Renal cortex interstitium (tissue), 11 donors: ENCODE measurements around the gene EFNA4. TPM values are rescaled to one million over a fixed set of nuclear protein-coding genes. Genes with fewer than 3 reads are reported as not detected.
"Not testable (repeated sequence)": the region's sequence is repeated elsewhere in the genome, so short reads cannot be mapped to it uniquely, and the experiment has no call there.

ENCODE experiments used
- DNase-seq, 11 donors: peaks; one replicate each; pipeline ENCODE4 v3.0.0-alpha.2; 2013; ENCODE audit warnings: low read depth in 9 of 11, low spot score in 4 of 11; ENCODE audit errors: extremely low read depth in 1 of 11
- polyA plus RNA-seq, 3 donors: library from polyadenylated mRNA; unstranded; fragments of 120-200 nt; gene quantifications; one replicate each; pipeline ENCODE4 v1.2.1, GENCODE V29; 2013; ENCODE audit not compliant: insufficient read length in 3 of 3

EFNA4 gene
- polyA plus RNA-seq, 3 donors = 18.5 to 21.2 (median 19.1) TPM

DNA sequence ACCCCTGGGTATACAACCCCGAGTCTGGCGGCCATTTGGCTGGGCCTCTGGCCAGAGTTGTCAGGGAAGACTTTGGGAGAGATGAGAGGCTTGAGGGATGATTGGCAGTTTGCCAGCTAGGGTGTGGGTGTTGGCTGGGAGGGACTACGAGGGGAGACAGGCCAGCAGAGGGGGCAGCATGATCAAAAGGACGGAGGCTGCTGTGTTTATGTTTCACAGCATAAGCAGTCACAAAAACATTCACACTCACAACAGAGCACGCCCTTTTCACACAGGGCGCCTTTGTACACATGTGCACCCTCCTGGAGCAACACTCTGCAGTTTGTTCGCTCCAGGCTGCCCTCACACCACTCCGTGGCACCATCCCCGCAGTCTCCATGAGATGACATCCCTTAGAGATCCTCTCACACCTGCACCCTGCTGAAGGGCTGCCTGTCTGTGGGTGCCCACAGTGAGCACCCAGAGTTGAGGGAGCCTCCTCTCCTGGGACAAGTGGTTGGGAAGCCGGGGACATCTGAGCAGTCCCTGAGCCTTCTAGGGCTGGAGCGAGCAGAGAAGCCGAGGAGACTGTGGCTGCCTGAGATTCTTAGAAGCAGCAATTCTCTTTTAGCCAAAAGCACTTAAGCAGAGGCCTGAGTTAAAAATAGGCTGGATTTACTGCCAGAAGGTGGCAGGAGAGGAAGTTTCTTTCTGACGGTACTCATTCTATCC, 30.5 kb downstream of the EFNA4 start:
- DNase-seq = no peak

- no peak for DNase-seq
These were observed 31.0 kb downstream of the EFNA4 start for GRCh38 chr1:155094622-155094948.

DNA sequence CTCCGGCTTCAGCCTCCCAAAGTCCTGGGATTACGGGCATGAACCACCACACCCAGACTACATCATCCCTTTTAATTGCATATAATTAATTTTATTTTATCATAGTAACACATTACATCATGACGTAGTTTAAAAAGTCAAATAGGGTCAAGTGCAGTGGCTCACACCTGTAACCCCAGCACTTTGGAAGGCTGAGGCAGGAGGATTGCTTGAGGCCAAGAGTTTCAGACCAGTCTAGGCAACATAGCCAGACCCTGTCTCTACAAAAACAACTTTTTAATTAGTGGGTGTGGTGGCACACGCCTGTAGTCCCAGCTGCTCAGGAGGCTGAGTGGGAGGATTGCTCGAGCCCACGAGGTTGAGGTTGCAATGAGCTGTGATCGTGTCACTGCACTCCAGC, 35.8 kb downstream of the EFNA4 start:
- no peak for DNase-seq

DNA sequence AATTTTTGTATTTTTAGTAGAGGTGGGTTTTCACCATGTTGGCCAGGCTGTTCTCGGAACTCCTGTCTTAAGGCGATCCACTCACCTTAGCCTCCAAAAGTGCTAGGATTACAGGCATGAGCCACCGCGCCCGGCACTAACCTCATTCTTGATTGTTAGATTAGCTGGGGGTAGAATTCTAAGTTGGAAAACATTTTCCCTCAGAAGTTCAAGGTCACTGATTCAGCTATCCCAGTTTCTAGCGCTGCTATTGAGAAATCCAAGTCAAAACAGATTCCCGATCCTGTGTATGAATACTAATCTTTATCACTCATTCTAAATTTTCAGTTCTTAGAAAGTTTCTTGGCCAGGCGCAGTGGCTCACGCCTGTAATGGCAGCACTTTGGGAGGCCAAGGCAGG, 39.8 kb downstream of the EFNA4 start:
- no peak for DNase-seq

- no peak for DNase-seq
These were observed 41.3 kb downstream of the EFNA4 start for GRCh38 chr1:155104605-155105534.

- DNase-seq = no peak
These were observed 42.1 kb downstream of the EFNA4 start for GRCh38 chr1:155105604-155106011.

GRCh38 chr1:155106862-155107261, 43.3 kb downstream of the EFNA4 start:
- no peak for DNase-seq

DNA sequence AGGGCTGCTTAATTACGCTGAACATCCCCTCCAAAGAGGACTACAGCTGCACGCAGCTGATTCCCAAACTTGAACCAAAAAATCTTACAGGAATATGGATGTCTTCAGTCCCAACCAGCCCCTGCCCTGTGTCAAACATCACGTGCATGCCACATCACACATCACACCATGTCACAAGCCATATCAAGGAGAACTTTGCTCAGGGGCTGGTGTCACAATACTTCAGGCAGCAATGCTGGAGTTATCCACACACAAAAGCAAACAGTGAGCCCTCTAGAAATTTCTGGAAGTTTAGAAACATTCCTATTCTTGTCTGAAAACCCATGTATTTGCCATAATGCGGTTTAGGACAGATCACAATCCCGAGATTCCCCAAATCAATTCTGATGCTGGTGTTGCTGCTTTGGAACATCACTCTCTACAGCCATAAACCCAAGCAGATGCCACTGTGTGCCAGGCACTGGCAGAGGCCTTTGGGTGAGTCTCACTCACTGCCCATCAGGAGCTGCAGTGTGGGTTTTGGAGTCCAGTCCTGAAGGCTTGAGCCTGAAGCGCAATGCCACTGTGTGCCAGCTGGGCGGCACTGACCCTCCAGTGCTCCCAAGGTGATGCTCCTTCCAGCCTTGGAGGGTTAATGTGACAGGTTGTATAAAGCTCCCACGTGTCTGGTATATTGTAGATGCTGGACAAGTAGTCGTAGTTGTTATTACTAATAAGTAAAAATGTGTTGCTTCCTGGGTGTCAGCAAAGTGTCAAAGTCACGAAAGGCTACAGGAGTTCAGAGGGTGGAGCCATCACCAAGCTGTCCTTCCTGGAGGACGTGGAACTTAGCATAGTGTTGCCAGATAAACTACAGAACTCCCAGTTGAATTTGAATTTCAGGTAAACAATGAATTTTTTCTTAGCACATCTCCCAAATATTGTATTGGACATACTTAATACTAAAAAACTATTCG, 44.0 kb downstream of the EFNA4 start:
- DNase-seq = no peak

DNA sequence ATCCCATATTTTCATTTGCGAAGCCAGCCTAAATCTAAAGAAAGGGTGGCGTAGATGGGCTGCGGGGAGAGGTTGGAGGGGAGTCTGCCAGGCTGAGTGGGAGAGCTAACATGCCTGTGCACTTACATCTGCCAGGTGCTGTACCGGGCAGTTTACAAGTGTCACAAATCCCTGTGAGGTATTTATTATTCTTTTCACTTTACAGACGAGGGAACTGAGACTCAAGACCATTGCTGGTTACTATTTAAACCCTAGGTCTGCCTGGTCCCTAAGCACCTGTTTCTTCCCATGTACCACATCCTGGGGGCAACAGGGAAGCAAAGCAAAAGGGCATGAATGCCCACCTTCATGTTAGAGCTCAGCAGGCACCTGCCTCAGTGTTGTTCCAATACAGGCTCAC, 44.8 kb downstream of the EFNA4 start:
- no peak for DNase-seq

DNA sequence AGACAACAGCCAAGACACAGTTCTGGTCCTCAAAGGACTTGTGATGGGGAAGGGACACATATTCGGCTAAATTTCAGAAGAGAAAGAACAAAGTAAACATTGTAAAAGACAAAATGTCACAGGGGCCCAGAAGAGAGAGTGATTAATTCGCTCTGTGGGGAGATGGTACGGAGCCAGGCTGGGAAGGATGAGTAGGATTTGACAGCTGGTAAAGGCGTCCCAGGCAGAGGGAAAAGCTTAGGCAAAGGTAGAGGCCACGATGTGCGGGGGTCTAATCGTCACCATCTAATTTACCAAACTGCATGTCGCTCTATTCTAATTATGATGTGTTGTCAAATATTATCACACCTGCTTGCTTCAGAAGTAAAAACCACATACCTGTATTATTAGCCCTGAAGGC, 46.8 kb downstream of the EFNA4 start:
- no peak for DNase-seq

DNA sequence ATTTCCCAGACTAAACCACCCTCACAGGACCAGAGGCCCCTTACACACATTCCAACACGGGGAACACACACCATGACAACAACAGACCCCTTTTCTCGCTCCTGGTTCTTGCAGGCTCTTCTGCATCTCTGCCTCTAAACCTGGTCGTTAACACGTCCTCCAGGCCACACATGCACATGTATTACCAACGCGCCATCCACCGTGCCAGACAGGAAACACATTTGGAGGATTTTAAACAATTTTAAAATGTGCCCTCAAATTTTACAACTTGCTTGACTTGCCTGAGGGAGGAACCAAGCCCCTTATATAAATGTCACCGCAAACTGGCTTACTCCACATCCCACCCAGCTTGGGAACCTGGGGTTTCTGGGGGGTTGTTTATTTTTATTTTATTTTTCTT, 47.3 kb downstream of the EFNA4 start:
- no peak for DNase-seq

GRCh38 chr1:155113450-155113980, 50.0 kb downstream of the EFNA4 start:
- DNase-seq = no peak

GRCh38 chr1:155116113-155116764, 52.7 kb downstream of the EFNA4 start:
- DNase-seq = no peak

DNA sequence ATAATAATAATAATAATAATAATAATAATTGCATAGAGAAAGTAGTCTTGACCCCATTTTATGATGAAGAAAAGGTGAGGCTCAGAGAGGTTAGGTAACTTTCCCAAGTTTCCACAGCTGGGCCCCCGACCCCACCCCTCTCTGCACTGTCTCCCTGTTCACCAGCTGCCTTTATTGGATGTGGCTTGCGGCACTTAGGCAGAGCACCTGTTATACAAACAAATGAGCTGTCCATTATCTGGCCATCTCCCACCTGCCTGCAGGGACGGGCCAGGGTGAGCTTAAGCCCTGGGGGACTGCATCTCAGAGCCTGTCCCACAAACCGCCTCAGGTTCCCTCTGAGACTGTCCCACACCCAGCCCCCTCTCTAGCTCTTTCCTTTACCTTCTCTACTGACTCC, 54.1 kb downstream of the EFNA4 start:
- DNase-seq = no peak

DNA sequence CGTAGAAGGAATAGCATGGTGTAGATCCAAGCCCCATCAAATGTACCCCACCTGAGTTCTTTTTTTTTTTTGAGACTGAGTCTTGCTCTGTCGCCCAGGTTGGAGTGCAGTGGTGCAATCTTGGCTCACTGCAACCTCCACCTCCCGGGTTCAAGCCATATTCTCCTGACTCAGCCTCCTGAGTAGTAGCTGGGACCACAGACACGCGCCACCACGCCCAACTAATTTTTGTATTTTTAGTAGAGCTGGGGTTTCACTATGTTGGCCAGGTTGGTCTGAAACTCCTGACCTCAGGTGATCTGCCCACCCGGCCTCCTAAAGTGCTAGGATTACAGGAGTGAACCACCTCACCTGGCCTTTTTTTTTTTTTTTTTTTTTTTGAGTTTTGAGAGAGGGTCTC, 54.5 kb downstream of the EFNA4 start:
- DNase-seq = not testable (repeated sequence)
